ENCODE measurements around the gene FBXO10. TPM values are rescaled to one million over a fixed set of nuclear protein-coding genes. Genes with fewer than 3 reads are reported as not detected.

The FBXO10 gene
- total and polyA plus RNA-seq, 2 of the 4 experiments (the other 2 are of a cell fraction) = 6.6 to 6.7 TPM

DNA sequence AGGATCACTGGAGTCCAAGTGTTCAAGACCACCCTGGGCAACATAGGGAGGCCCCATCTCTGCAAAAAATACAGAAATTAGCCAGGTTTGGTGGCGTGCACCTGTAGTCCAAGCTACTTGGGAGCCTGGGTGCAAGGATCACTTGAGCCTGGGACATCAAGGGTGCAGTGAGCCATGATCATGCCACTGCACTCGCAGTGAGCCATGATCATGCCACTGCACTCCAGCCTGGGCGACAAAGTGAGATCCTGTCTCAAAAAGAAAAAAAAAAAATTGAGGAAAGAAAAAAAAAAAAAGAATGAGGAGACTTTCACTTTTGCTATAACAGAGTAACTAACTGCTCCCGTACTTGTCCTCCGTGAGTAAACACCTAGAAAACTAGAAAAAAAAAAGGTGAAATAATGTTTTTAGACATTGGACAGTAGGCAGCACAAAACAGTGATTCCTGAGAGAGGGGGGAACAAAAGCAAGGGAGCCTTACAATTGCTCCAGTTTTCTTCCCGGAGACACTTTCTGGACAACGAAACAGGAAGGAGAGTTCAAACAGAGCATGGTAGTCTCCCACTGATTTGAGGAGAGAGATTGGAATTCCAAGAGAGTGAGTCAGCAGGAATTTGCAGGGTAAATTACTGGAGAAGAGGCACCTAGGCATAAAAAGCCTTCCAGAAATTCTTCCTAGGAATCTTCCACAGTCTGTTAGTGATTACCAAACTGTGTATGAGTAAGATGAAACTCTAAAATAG, 104.1 kb downstream of the FBXO10 start (continued):
- peak; percentile 11; the same call in 1 of the 2 replicates for TF ChIP-seq CEBPB (IDR thresholded peaks at IDR 0.05; ENCODE audit: low read depth, low read length)

DNA sequence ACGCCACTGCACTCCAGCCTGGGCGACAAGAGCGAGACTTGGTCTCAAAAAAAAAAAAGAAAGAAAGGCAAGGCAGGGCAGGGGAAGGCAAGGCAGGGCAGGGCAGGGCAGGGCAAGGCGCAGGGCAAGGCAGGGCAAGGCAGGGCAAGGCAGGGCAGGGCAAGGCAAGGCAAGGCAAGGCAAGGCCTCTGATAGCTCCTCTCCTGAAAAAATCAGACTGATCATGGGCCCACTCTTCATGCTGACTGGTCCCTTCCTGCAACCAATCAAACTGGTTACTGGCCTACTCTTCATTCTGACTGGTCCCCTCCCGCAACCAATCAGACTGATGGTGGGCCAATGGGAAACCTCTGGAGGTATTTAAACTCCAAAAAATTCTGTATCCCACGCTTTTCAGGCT, 107.6 kb downstream of the FBXO10 start:
- H3K9me1 ChIP-seq (ENCODE audit: insufficient read depth, low read length) = peaks cover 2% of the 10 kb centered on the region
- H4K91ac ChIP-seq (ENCODE audit: insufficient read depth, low read depth, low read length) = no peak overlapping the region
- no peaks in the 10 kb centered on the region for H3K9me3 ChIP-seq (ENCODE audit: control insufficient read depth, insufficient read depth, low read length)
- dilution Hi-C loops (cut with HindIII; ENCODE audit: low sequenced_read_pairs, unreplicated experiment) = no loop called here
- H2BK5ac ChIP-seq (ENCODE audit: low read depth, low read length, poor library complexity, severe bottlenecking) = no peak overlapping the region
- H4K5ac ChIP-seq (ENCODE audit: low read depth, low read length) = no peak overlapping the region
- peaks cover 5% of the 10 kb centered on the region for H3K4me1 ChIP-seq (ENCODE audit: control insufficient read depth, insufficient read depth, low read length)
- in situ Hi-C loops (cut with MboI; ENCODE audit: low sequenced_read_pairs) = no loop called here
- H2AK5ac ChIP-seq (ENCODE audit: low read depth, low read length) = no peak overlapping the region
- no TSS peak for BruUV-seq (replicated peaks)
- TF ChIP-seq, protein P1, sequence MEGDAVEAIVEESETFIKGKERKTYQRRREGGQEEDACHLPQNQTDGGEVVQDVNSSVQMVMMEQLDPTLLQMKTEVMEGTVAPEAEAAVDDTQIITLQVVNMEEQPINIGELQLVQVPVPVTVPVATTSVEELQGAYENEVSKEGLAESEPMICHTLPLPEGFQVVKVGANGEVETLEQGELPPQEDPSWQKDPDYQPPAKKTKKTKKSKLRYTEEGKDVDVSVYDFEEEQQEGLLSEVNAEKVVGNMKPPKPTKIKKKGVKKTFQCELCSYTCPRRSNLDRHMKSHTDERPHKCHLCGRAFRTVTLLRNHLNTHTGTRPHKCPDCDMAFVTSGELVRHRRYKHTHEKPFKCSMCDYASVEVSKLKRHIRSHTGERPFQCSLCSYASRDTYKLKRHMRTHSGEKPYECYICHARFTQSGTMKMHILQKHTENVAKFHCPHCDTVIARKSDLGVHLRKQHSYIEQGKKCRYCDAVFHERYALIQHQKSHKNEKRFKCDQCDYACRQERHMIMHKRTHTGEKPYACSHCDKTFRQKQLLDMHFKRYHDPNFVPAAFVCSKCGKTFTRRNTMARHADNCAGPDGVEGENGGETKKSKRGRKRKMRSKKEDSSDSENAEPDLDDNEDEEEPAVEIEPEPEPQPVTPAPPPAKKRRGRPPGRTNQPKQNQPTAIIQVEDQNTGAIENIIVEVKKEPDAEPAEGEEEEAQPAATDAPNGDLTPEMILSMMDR (conservative IDR thresholded peaks at IDR 0.05; ENCODE audit: low read depth, low read length) = no peak
- TF ChIP-seq MAZ (IDR thresholded peaks at IDR 0.05; ENCODE audit: borderline replicate concordance, low read depth, low read length) (no peak), CEBPB (IDR thresholded peaks at IDR 0.05; ENCODE audit: low read depth, low read length) (no peak), RFX5 (IDR thresholded peaks at IDR 0.05; ENCODE audit: low read depth, low read length) (no peak), BHLHE40 (IDR thresholded peaks at IDR 0.05; ENCODE audit: low read depth, low read length) (no peak), MXI1 (IDR thresholded peaks at IDR 0.05; ENCODE audit: borderline replicate concordance, low read depth, low read length) (no peak), SMC3 (IDR thresholded peaks at IDR 0.05; ENCODE audit: low read depth, low read length) (no peak), FOS (IDR thresholded peaks at IDR 0.05; ENCODE audit: low read depth, low read length) (no peak), POLR2A (IDR thresholded peaks at IDR 0.05; ENCODE audit: low read depth, low read length) (no peak), RCOR1 (IDR thresholded peaks at IDR 0.05; ENCODE audit: insufficient replicate concordance, low read length) (no peak)
- TF ChIP-seq, protein P2, sequence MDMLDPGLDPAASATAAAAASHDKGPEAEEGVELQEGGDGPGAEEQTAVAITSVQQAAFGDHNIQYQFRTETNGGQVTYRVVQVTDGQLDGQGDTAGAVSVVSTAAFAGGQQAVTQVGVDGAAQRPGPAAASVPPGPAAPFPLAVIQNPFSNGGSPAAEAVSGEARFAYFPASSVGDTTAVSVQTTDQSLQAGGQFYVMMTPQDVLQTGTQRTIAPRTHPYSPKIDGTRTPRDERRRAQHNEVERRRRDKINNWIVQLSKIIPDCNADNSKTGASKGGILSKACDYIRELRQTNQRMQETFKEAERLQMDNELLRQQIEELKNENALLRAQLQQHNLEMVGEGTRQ (IDR thresholded peaks at IDR 0.05; ENCODE audit: low read depth, low read length) = no peak
- TF ChIP-seq, protein P3, sequence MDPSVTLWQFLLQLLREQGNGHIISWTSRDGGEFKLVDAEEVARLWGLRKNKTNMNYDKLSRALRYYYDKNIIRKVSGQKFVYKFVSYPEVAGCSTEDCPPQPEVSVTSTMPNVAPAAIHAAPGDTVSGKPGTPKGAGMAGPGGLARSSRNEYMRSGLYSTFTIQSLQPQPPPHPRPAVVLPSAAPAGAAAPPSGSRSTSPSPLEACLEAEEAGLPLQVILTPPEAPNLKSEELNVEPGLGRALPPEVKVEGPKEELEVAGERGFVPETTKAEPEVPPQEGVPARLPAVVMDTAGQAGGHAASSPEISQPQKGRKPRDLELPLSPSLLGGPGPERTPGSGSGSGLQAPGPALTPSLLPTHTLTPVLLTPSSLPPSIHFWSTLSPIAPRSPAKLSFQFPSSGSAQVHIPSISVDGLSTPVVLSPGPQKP (IDR thresholded peaks at IDR 0.05; ENCODE audit: borderline replicate concordance, low read depth, low read length) = no peak
- POLR2A ChIA-PET (ENCODE audit: unreplicated experiment) = no interaction called here
- H3K14ac ChIP-seq (replicated peaks; ENCODE audit: low read depth, low read length) = no peak overlapping the region
- no peak overlapping the region for H4K8ac ChIP-seq (ENCODE audit: low read depth in 2 of 2, low read length in 2 of 2)
- H3K18ac ChIP-seq (ENCODE audit: low read depth, low read length) = no peak overlapping the region
- H3K4me2 ChIP-seq (ENCODE audit: low read depth, low read length) = no peak overlapping the region
- no peaks in the 10 kb centered on the region for H3K36me3 ChIP-seq (ENCODE audit: control insufficient read depth, insufficient read depth, low read length)
- ATAC-seq (ENCODE audit: low read depth) (no peak), DNase-seq (no peak)
- no peak overlapping the region for H3K56ac ChIP-seq (ENCODE audit: extremely low read depth, insufficient read depth, low read length)
- H3K27ac ChIP-seq (ENCODE audit: insufficient read depth, low read length) = no peak overlapping the region
- H2BK120ac ChIP-seq (ENCODE audit: low read depth, low read length) = no peak overlapping the region
- no peak overlapping the region for H3K4me3 ChIP-seq (ENCODE audit: insufficient read depth, low read depth, low read length)
- no peaks in the 10 kb centered on the region for H3K27me3 ChIP-seq (ENCODE audit: control insufficient read depth, insufficient read depth, low read length)
- H3K4ac ChIP-seq (ENCODE audit: low read depth, low read length) = no peak overlapping the region
- CTCF ChIA-PET = no interaction called here
- no peak overlapping the region for H2AK9ac ChIP-seq (replicated peaks; ENCODE audit: low read depth, low read length, poor library complexity)
- H2BK20ac ChIP-seq (ENCODE audit: low read depth, low read length) = no peak overlapping the region
- H4K20me1 ChIP-seq (ENCODE audit: insufficient read depth, low read length) = no peaks in the 10 kb centered on the region
- 96% methylated on average over 4 of the region's 6 CpGs; no CpG with 5 or more reads in 1 of the 2 experiments for WGBS, 2 experiments (ENCODE audit: extremely low coverage in 2 of 2, insufficient read length in 1 of 2)
- H3K79me1 ChIP-seq (ENCODE audit: low read depth in 1 of 2, low read length in 2 of 2) = peaks cover 0 to 8% of the 10 kb centered on the region in 2 experiments; a peak in 2 of 4 replicates
- H2AFZ ChIP-seq (replicated peaks; ENCODE audit: low read length, poor library complexity) = no peak overlapping the region
- no peak overlapping the region for H3K23ac ChIP-seq (ENCODE audit: low read depth, low read length)
- intact Hi-C loops (cut with micrococcal nuclease) = no loop called here
- no peak overlapping the region for H3K9ac ChIP-seq (ENCODE audit: low read depth, low read length)
- no peak overlapping the region for H2BK15ac ChIP-seq (ENCODE audit: low read depth, low read length)

Measured in IMR-90 (cell line).